ENCODE results near the gene FOXF2. TPM values are rescaled to one million over a fixed set of nuclear protein-coding genes. Genes with fewer than 3 reads are reported as not detected.
A peak's percentile ranks its signal among the peaks of the same experiment; 100 is the strongest.

Gene FOXF2
- total RNA-seq, 1 experiment from 2014 or later, result 2.7 TPM

- DNase-seq (ENCODE audit: low read depth), result no peak
These were observed 18.2 kb downstream of the FOXF2 start for GRCh38 chr6:1407499-1407990.

DNA sequence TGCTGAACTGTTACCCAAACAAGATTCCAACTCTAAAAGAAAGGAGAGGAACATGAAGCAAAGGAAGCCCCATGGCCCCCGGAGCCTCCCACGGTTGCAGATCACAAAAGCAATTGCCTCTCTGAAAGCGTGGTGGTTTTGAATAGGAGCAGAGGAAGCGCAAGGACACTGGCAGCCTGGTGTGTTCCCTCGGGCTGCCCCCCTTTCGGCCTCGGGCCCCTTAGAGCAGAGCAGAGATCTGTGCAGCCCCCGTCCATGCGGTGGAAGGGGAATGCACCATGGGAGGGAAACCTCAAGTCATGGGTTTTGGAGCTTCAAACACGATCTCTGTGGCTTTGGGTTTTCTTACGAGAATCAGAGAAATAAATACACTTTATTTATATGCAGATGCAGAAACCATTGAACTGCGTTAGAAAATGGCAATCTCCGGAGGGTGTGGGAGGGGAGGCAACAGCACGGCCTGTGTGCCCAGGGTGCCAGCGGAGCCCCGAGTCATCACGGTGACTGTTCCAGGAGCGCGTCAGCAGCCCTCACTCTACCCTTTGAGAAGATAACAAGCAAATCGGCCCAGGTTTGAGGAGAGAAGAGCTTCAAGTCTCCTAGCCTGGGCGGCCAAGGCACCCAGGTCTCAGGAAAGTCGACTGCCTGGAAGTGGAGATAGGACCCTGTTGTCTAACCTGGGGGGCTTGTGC is 20.5 kb downstream of the FOXF2 start:
- DNase-seq (ENCODE audit: low read depth), result no peak

- DNase-seq (ENCODE audit: low read depth), result no peak
These were observed 23.5 kb downstream of the FOXF2 start for GRCh38 chr6:1412901-1413300.

DNA sequence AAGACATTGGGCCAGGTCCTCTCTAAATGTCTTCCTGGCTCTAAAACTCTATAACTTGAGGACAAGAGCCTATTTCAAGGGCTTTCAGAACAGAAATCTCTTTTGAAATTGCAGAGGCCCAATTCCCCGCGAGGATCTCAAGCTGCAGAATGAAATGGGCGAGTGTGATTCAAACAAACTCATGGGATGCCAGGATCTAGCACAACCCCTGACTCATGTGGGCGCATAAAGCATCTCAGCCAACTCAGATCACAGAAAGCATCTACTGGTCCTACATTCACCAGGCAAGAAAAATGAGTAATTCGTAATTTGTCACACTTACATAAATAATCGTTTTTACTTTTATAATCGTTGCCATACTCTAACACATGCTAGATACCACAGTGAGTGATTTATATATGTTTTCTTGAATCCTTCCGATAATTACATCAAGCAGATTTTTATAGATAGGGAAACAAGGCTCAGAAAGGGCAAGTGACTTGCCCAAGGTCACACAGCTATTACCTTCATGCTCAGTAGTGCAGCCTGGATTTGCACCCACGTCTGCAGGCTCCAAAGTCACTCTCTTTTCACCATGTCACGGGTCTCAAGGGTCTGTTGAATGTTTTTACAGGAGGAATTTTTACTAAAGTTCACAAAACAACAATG is 26.2 kb downstream of the FOXF2 start:
- DNase-seq (ENCODE audit: low read depth), result no peak

- DNase-seq (ENCODE audit: low read depth), result no peak
These were observed 26.9 kb downstream of the FOXF2 start for GRCh38 chr6:1416191-1416760.

GRCh38 chr6:1416820-1417219 is 27.4 kb downstream of the FOXF2 start:
- no peak for DNase-seq (ENCODE audit: low read depth)

DNA sequence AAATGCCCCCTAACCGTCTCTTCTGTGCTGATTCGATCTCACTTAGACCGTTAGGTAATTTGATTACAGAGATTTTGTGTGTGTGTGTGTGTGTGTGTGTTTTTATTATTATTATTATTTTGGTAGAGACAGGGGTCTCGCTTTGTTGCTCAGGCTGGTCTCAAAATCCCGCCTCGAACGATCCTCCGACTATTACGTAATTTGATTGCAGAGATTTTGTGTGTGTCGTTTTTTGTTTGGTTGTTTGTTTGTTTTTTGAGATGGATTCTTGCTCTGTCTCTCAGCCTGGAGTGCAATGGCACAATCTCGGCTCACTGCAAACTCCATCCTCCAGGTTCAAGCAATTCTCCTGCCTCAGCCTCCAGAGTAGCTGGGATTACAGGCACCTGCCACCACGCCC is 28.3 kb downstream of the FOXF2 start:
- DNase-seq (ENCODE audit: low read depth), result no peak

DNA sequence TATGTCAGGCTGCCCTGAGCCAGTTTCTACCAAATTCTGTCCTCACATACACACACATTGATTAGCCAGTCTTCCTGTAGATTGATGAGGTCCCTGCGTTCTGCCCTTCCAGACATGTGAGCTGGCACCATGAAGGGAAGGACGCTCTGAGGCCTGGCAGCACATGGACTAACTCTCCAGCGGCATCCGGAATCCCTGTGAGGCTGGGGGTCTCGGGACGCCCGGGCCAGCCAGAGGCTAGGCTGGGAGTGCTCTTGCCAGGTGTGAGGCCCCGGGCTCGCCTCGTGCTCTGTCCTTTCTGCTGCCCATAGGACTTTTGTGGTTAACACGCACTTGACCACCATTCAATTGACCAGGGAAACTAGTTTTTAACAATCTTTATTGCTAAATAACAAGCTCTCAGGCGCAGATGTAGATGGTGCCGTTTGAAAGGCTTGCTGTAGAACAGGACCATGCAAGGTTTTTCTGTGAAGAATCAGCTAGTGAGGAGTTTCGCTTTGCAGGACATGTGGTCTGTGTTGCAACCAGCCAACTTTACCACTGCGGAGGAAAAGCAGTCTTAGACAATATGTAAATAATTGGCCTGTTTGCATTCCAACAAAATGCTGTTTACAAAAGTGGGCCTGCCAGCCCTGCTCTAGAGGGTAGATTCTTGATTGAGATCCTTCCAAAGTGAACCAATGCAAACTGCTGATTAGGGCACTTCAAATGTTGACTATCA is 29.3 kb downstream of the FOXF2 start:
- no peak for DNase-seq (ENCODE audit: low read depth)

GRCh38 chr6:1420382-1420781 is 31.0 kb downstream of the FOXF2 start:
- no peak for DNase-seq (ENCODE audit: low read depth)

- no peak for DNase-seq (ENCODE audit: low read depth)
These were observed 32.9 kb downstream of the FOXF2 start for GRCh38 chr6:1422290-1422689.

DNA sequence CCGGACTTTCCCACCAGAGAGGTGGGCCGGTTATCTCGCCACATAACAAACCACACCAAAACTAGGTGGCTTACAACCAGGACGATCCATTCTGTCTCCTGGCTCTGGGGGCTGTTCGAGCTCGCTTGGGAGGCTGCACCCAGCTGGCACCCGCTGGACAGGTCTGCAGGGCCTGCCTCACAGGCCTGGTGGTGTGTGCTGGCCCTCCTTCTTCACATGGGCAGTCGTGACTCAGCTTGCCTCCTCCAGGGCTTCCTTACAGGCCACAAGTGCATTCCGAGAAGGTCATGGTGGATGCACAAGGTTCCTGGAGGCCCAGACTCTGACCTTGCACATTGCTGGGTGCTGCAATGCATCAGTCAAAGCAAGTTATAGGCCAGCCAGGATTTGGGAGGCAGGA is 34.2 kb downstream of the FOXF2 start:
- no peak for DNase-seq (ENCODE audit: low read depth)

DNA sequence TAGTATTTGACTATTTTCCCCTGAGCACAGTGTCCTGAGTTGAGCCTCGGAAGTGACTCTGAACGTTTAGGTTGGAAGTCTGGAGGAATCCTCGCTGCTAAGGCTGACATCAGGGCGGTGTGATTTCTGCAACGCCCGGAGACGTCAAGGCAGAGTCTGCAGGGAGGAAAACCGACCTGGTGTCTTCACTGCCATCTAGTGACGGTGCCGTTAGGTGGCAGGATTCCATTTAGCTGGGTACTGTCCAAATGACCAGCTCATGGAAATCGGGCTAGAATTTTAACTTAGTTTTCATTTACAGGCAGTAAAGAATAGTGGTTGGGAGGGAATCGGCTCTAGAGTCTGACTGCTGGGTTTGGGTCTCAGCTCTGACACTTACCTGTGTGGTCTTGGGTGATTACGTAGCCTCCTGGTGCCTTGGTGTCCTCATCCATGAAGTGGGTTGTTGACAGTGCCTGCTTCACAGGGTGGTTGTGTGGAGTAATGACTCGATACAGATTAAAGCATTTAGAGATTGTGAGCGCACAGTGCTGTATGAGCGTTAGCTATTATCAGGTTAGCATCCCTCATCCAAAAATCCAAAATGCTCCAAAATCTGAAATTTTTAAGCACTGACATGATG is 35.0 kb downstream of the FOXF2 start:
- DNase-seq (ENCODE audit: low read depth), result peak; percentile 73

- no peak for DNase-seq (ENCODE audit: low read depth)
These were observed 37.0 kb downstream of the FOXF2 start for GRCh38 chr6:1426416-1426815.

DNA sequence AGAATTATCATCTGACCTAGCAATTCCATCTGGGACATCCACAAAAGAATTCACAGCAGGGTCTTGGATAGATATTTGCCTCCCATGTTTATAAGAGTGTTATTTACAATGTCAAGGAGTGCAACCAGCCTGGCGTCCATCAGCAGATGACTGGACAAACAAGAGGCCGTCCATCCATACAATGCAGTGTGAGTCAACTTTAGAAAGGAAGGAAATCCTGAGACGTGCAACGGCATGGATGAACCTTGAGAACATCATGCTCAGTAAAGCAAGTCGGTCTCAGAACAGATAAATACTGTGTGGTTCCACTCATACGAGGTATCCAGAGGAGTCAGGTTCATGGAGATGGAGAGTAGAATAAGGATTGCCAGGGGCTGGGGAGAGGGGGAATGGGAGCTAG is 46.4 kb downstream of the FOXF2 start:
- no peak for DNase-seq (ENCODE audit: low read depth)

- peak; percentile 69 for DNase-seq (ENCODE audit: low read depth)
These were observed 47.2 kb downstream of the FOXF2 start for GRCh38 chr6:1436334-1437306.

DNA sequence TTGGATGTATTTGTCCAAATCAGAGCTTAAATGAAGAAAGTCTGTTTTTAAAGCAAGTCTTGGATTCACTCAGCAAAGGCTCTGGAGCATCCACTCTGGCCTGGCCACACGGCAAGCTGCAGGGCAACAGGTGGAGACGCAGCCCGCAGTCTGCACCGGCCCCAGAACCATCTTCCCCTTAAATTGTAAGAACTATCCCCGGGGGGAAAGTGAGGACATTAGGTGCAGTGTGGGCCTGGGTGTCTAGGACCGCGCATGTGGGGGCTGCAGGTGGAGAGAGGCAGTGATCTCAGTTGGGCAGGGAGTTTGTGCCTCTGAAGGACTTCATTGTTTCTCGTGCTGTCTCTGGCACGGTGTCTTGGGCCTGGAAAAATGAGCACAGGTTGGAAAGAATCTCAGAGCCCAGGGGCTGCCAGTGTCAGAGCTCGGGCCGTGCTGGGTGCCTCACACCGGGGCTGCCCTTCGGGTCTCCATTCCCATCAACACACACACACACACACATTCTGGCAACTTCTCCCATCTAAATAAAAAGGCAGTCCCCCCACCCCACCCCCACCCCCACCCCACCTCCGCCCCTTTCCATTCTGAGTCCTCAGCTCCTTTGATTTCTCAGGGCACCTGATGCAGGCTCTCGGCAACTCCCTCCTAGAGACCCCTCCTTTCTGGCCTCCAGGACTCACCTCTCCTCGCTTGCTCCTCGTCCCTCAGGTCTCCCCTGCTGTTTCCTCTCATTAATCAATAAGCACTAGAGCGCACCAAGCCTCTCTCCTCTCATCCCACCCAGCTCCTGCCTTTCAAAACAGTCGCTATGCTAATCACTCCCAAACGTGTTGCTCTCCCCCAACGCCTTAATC is 48.4 kb downstream of the FOXF2 start:
- DNase-seq (ENCODE audit: low read depth), result no peak

GRCh38 chr6:1438471-1438881 is 49.1 kb downstream of the FOXF2 start:
- DNase-seq (ENCODE audit: low read depth), result no peak

- no peak for DNase-seq (ENCODE audit: low read depth)
These were observed 50.0 kb downstream of the FOXF2 start for GRCh38 chr6:1439349-1439748.

- no peak for DNase-seq (ENCODE audit: low read depth)
These were observed 53.6 kb downstream of the FOXF2 start for GRCh38 chr6:1442929-1443328.
